OCI-LY1 (cell line): ENCODE measurements around the gene VWC2L.

Source experiments
- CTCF ChIP-seq: fragments of 200-600 bp; sonication (generic), shearing (Covaris generic); IDR thresholded peaks from 2 replicates; pipeline ENCODE4 v1.5.1; 2017; ENCODE audit warnings: mild to moderate bottlenecking, antibody characterized with exemption, low read length, moderate library complexity, mixed read lengths
- EZH2 ChIP-seq: fragments of 200-600 bp; sonication (generic), shearing (Covaris generic); IDR thresholded peaks from 2 replicates; pipeline ENCODE4 v1.8.0; 2017; ENCODE audit warnings: borderline replicate concordance, mixed run types, mild to moderate bottlenecking, antibody characterized with exemption, low read length, moderate library complexity, mixed read lengths

GRCh38 chr2:214471990-214472389 is 61.1 kb downstream of the VWC2L start:
- TF ChIP-seq CTCF, result no peak
- TF ChIP-seq EZH2, result no peak
